ENCODE data around the gene TTC27.
A peak's percentile ranks its signal among the peaks of the same experiment; 100 is the strongest.

The TTC27 gene

DNA sequence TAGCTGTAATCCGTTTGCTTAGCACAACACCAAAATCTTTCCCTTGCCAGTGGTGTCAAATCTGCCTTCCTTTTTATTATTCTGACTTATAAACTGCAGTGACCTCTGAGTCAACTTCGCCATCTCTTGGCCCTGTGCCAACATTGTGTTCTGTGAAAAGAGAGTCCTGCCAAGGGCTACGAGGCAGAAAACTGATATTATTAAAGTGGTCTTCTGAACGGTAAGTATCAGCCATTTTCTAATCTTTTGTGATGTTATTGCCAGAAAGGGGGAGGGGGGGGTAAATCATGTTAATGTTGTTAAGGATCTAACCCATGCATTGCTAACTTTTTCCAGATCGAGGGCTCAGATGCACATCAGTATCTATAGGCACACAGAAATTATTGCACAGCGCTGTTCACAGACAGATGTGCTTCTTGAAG is 197.5 kb downstream of the TTC27 start:
- no peaks in the 10 kb centered on the region for H3K27me3 ChIP-seq
- H3K4me1 ChIP-seq, result peaks cover 17% of the 10 kb centered on the region; the same call in 1 of the 2 replicates
- peak overlapping the region; percentile 20; the same call in 1 of the 2 replicates for H3K4me3 ChIP-seq (ENCODE audit: low read depth, low read length)
- peaks cover 4% of the 10 kb centered on the region; the same call in 1 of the 2 replicates for H3K9me3 ChIP-seq
- peak; percentile 75 for DNase-seq
- TF ChIP-seq, protein P1, sequence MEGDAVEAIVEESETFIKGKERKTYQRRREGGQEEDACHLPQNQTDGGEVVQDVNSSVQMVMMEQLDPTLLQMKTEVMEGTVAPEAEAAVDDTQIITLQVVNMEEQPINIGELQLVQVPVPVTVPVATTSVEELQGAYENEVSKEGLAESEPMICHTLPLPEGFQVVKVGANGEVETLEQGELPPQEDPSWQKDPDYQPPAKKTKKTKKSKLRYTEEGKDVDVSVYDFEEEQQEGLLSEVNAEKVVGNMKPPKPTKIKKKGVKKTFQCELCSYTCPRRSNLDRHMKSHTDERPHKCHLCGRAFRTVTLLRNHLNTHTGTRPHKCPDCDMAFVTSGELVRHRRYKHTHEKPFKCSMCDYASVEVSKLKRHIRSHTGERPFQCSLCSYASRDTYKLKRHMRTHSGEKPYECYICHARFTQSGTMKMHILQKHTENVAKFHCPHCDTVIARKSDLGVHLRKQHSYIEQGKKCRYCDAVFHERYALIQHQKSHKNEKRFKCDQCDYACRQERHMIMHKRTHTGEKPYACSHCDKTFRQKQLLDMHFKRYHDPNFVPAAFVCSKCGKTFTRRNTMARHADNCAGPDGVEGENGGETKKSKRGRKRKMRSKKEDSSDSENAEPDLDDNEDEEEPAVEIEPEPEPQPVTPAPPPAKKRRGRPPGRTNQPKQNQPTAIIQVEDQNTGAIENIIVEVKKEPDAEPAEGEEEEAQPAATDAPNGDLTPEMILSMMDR (IDR thresholded peaks at IDR 0.05; ENCODE audit: low read depth, low read length), result no peak
- no peaks in the 10 kb centered on the region for H3K36me3 ChIP-seq

DNA sequence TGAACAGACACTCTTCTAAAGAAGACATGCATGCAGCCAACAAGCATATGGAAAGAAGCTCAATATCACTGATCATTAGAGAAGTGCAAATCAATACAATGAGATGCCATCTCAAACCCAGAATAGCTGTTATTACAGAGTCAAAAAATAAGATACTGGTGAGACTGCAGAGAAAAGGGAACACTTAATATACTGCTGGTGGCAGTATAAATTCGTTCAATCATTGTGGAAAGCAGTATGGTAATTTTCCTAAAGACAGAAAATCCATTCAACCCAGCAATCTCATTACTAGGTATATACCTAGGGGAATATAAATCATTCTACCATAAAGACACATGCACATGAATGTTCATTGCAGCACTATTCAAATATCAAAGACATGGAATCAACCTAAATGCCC is 202.3 kb downstream of the TTC27 start:
- H3K4me3 ChIP-seq (ENCODE audit: low read depth, low read length), result no peak overlapping the region
- TF ChIP-seq, protein P1 (IDR thresholded peaks at IDR 0.05; ENCODE audit: low read depth, low read length), result no peak

DNA sequence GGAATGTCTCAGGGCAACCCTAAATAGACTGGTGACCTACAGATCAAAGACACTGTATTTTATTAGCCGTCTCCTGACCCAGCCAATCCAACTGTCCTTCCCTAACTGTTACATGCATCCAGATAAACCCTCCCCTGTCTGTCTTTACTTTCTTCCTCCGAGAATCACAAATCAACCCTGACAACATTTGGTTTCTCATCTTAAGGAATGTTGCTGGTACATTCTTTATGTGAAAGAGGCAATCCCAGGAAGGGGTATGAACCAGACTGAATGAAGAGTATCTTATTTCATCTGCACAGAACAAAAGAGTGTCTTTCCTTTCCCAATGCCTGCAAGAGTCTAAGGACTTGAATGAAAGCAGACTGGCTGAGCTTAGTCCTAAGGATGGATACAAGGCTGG is 205.0 kb downstream of the TTC27 start:
- TF ChIP-seq, protein P1 (IDR thresholded peaks at IDR 0.05; ENCODE audit: low read depth, low read length), result no peak
- no peaks in the 10 kb centered on the region for H3K4me1 ChIP-seq
- no peaks in the 10 kb centered on the region for H3K27me3 ChIP-seq
- DNase-seq, result no peak
- H3K4me3 ChIP-seq (ENCODE audit: low read depth, low read length), result no peak overlapping the region
- peaks cover 4% of the 10 kb centered on the region; the same call in 1 of the 2 replicates for H3K9me3 ChIP-seq
- no peaks in the 10 kb centered on the region for H3K36me3 ChIP-seq

More for the DNA sequence above, 202.3 kb downstream of the TTC27 start:
- peaks cover 4% of the 10 kb centered on the region; the same call in 1 of the 2 replicates for H3K9me3 ChIP-seq
- DNase-seq, result no peak
- peaks cover 14% of the 10 kb centered on the region; the same call in 1 of the 2 replicates for H3K4me1 ChIP-seq
- no peaks in the 10 kb centered on the region for H3K27me3 ChIP-seq
- H3K36me3 ChIP-seq, result no peaks in the 10 kb centered on the region

DNA sequence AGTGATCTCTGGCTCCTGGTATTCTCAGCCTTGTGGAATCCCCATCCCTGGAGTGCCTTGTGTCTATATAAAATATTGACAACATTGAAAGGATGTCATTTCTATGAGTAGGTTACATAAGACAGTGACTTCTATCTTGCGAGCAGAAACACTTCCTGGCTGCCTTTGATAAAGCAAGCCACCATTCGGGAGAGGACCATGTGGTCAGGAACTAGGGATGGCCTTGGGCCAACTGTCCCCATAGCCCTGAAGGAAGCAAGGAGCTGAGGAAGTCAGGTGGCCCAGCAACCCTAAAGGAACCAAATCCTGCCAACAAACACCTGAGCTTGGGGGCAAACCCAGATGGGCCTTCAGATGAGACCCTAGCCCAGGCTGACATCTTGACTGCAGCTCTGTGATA is 205.9 kb downstream of the TTC27 start:
- TF ChIP-seq, protein P1 (IDR thresholded peaks at IDR 0.05; ENCODE audit: low read depth, low read length), result no peak

DNA sequence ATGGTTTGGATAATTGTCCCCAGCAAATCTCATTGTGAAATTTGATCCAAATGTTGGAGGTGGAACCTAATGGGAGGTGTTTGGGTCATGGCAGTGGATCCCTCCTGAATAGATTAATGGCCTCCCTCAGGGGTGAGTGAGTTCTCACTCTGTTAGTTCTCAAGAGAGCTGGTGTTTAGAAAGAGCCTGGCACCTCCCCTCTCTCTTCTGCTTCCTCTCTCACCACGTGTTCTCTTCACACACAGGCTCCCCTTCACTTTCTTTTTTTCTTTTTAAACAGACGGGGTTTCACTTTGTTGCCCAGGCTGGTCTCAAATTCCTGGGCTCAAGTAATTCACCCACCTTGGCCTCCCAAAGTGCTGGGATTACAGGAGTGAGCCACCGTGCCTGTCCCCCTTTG is 207.3 kb downstream of the TTC27 start:
- TF ChIP-seq, protein P1 (IDR thresholded peaks at IDR 0.05; ENCODE audit: low read depth, low read length), result no peak
- no peak for DNase-seq
- H3K4me1 ChIP-seq, result peaks cover 4% of the 10 kb centered on the region; the same call in 1 of the 2 replicates
- H3K27me3 ChIP-seq, result no peaks in the 10 kb centered on the region
- no peak overlapping the region for H3K4me3 ChIP-seq (ENCODE audit: low read depth, low read length)
- no peaks in the 10 kb centered on the region for H3K9me3 ChIP-seq
- H3K36me3 ChIP-seq, result no peaks in the 10 kb centered on the region

More for the DNA sequence above, 205.9 kb downstream of the TTC27 start:
- no peak for DNase-seq
- H3K4me3 ChIP-seq (ENCODE audit: low read depth, low read length), result no peak overlapping the region
- no peaks in the 10 kb centered on the region for H3K27me3 ChIP-seq
- no peaks in the 10 kb centered on the region for H3K36me3 ChIP-seq
- no peaks in the 10 kb centered on the region for H3K4me1 ChIP-seq
- peaks cover 4% of the 10 kb centered on the region; the same call in 1 of the 2 replicates for H3K9me3 ChIP-seq

DNA sequence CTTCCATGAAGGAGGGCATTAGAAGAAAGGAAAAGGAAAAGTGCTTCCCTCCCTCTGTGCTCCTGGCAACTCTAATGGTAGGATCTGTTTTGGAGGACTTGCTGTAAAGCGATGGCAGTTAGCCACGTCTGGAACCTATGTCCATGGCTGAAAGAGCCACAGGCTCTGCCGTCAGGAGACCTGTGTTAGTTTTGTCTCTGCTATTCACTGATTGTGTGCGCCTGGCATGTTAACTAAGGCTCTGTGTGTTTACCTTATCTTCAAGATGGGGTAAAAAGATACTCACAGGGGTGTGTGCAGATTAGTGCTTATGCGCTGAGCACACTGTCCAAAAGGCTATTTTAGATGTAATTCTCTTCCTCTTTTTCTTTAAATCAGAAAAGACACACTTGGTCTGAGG is 209.1 kb downstream of the TTC27 start:
- Histone ChIP-seq H3K9me3 (no peaks in the 10 kb centered on the region), H3K4me1 (peaks cover 4% of the 10 kb centered on the region; the same call in 1 of the 2 replicates), H3K36me3 (no peaks in the 10 kb centered on the region), H3K4me3 (ENCODE audit: low read depth, low read length) (no peak overlapping the region), H3K27me3 (no peaks in the 10 kb centered on the region)
- peak; percentile 40 for DNase-seq
- TF ChIP-seq, protein P1 (IDR thresholded peaks at IDR 0.05; ENCODE audit: low read depth, low read length), result no peak

All from BE2C (cell line).